Inflammatory macrophage treated with lipopolysaccharide for 4 hours (primary cell): ENCODE results near the gene AHCYL2.

Experiments
- DNase-seq: peaks from one replicate; pipeline ENCODE4 v3.0.0-alpha.2; 2020

AHCYL2 gene

DNA sequence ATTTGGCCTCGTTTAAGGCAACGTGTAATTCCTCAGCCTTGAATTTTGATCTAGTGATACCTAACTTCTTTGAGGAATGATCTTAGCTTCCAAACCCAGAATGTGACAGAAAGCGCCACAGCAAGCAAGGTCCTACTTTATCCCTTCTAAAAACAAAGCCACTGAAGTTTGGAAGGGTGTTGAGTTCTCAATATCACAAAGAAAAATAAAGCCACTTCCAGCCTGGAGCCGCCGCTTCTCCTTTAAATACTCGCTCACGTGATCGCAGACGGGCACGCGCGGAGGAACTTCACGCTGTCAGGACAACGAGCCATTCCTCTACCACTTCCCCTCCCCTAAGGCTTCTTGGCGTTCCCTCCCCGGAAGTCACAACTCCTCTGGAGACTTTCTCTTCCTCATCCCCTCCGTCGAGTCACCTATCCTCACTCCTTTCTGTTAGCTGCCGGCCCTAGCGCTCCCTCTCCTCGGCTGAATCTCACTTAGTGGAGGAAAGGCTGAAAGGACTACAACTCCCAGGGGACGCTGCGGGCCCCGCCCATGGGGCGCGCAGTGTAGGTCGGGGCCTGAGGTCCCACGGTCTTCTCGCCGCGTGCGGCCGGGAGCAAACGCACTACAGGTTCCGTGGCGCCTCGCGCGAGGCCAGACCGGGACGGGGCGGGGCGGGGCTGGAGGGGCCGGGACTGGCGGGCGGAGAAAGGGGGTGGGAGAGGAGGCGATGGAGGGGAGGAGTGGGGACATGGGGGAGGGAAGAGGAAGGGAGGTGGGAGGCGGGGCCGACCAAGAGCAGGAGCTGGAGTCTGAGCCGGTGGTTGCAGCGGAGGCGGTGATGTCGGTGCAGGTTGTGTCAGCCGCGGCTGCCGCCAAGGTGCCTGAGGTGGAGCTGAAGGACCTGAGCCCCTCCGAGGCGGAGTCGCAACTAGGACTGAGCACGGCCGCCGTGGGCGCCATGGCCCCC is at the start of gene AHCYL2:
Gene AHCYL2, plus strand, starts transcription at position 780 of the 955 bp plus-strand sequence.
- DNase-seq, result peak; percentile 95

DNA sequence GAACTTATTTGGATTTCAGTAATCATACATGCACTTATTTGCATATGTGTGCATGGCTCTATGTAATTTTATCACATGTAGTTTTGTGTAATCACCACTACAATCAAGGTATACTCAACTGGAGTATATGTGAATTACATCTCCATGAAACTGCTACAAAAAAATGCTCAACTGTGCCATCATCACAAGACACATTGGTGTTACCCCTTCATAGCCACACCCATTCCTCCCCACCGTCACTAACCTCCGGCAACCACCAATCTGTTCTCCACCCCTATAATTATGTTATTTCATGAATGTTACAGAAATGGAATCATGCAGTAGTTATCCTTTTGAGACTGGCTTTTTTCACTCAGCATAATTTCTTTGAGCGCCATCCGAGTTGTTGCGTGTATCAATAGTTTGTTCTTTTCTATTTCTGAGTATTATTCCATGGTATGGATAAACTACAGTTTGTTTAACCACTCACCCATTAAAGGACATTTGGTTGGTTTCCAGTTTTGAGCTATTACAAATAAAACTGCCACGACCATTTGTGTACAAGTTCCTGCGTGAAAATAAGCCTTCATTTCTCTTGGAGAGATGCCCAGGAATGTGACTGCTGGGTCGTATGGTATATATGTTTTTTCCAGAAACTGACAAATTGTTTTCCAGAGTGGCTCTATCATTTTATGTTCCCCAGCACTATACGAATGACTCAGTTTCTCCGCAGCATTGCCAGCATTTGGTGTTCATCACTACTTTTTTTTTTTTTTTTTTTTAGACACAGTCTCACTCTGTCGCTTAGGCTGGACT is 47.7 kb upstream of the AHCYL2 start:
- DNase-seq, result no peak

DNA sequence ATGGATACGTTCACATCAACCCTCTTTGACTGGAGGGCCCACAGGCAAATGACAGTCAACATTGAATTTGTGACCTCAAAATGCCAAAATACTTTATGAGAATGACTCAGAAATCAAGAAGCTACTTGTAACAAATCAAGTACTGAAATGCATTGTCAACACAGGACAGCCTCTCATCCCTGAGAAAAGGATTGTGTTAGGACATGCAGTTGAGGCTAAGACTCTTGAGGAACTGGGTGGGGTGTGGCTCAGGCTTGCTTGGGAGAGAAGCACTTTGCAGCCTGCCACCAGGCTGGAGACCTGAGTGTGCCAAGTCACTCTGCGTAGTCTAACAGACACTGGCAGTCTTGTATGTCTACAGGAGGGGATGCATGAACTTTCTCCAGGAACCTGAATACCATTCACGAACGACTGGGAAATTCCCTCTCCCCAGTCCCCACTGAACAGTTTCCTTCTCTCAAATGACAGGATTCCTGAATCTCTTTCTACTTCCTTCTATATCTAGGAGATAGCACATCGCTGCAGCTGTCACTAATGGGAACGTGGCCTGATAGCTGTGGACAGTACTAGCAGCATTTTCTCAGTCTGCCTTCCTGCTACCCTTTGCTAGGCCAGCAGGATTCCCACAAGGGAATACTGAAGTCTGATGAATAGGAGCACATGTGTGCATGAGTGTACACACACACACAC is 39.7 kb upstream of the AHCYL2 start:
- DNase-seq, result no peak

GRCh38 chr7:129186749-129187260 is 38.0 kb upstream of the AHCYL2 start:
- DNase-seq, result no peak

DNA sequence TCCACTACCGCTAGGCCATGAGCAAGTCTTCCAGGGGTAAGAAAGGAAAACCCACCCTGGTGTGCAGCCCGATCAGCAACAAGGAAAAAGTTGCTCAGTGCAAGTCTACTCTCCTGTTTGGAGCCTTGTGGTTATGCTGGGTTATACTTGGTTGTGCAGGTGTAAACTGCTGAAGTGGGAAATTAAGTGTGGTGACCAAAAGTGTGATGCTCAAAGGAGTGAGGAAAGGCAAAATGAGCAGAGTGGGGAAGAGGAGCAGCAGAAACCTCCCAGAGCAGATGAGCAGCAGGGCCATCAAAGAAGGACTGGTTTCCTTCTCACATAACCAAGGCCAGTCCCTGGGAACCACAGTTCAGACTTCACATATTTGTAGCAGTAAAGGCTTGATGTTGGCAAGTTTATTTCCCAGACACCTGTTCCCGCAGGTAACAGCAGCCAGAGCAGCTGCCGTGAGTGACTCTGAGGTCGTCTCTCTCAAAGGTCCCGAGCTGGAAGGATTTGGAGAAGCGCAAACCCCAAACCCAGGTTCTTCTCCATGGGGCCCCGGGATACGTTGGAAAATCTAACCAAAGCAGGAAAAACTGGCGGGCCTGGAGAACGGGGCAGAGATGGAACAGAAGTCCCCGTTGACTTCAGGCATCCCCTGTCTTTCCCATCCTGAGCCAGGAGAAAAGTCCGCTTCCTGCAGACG is 37.0 kb upstream of the AHCYL2 start:
- DNase-seq, result no peak

DNA sequence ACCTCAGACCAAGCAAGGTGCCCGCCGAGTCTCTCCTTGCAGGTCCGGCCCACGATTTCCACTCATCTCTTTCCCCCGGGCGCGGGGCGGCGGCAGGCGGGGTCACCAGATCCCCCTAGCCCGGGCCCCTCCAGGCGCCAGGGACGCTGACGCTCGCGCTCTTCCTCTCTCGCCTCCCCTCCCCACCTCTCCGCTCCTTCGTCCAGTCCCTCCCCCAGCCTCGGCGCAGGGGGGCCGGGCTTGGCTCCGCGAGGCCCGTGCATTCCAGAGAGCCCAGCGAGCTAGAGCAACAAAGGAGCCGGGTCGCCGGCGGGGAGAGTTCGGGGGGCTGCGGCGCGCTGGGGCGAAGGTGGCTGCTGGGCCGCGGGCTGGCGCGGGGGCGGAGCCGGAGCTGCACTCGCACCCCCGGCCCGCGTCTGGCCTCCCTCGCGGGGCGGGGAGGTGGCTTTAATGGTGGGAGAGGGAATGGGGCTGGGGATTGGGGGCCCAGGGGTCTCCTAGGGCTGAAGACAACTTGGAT is 36.4 kb upstream of the AHCYL2 start, which contains the start of gene SMO:
Gene SMO, plus strand, starts transcription at position 262 of the 520 bp plus-strand sequence. CDS start 519 bp downstream, outside the sequence.
- DNase-seq, result no peak

DNA sequence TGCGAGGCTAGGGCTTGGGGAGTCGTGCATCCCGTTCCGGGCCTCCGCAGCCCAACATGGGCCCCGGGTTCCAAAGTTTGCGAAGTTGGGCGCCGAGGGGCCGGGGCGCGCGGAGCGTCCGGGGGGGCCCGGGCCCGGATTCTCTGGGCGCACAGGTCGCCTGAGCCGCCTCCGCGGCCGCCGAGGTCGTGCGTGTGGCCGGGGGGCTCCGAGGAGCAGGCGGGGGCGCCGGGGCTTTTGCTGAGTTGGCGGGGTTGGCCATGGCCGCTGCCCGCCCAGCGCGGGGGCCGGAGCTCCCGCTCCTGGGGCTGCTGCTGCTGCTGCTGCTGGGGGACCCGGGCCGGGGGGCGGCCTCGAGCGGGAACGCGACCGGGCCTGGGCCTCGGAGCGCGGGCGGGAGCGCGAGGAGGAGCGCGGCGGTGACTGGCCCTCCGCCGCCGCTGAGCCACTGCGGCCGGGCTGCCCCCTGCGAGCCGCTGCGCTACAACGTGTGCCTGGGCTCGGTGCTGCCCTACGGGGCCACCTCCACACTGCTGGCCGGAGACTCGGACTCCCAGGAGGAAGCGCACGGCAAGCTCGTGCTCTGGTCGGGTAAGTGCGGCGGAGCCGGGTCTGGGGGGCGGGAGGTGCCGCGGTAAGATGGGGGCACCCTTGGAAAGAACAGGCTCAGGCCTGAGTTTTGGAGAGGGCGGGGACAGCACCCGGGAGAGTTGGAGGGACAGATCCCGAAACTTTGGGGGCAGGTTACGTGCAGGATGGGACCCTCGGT is 35.8 kb upstream of the AHCYL2 start:
- peak; percentile 21 for DNase-seq

DNA sequence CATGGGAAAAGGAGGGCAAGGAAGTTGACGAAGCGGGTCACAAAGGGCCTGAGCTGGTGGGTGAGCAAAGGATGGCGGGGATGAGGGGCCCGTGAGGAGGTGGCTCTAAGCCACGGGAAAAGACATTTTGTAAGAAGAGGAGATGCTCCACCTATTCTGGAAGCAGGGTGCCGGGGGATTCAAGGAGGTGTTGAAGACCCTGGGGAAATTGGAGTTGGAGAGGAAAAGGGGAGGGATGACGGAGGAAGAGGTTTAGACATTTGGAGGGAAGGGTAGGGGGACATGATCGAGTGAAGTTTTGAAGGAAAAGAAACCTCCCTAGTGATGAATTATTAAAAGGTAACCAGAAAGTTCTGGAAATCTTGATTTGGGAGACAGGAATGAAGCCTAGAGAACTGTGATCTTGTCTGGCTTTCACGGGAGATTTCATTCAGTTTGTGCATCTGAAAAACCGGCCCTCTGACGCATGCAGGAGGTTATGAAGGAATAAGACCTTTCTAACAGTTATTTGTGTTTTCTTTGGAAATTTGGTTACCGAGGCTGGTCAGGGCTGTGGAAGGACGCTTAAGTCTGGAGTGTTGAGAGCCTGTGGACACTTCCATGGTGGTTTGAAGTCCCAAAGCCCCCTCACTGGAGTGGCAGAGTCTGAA is 35.0 kb upstream of the AHCYL2 start:
- no peak for DNase-seq

DNA sequence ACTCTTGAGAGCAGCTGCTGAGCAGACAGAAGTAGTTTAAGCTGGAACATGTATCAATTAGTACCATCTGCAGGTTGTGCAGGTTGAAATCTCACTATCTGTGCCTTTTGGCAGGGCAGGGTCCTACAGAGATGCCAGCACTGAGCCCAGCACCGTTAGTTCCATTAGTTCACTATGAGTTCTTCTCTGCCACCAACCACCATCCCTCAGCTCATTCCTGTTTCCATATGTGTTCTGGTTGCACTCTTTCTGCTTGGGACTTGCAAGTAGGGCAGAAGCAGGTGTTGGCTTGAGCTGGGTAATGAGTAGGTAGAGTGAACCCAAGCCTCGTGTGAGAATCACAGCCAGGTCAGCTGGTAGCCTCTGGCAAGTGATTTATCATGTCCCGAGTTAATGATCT is 33.6 kb upstream of the AHCYL2 start:
- DNase-seq, result no peak

DNA sequence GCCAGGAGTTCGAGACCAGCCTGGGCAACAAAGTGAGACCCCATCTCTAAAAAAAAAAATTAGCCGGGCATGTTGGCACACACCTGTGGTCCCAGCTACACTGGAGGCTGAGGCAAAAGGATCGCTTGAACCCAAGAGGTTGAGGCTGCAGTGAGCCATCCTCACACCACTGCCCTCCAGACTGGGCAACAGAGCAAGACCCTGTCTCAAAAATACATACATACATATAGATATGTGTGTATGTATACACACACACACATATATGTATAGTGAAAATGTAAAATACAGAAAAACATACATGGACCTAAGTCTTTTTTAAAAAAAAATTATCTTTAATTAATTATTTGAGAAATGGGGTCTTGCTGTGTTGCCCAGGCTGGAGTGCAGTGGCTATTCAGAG is 30.9 kb upstream of the AHCYL2 start:
- DNase-seq, result no peak

DNA sequence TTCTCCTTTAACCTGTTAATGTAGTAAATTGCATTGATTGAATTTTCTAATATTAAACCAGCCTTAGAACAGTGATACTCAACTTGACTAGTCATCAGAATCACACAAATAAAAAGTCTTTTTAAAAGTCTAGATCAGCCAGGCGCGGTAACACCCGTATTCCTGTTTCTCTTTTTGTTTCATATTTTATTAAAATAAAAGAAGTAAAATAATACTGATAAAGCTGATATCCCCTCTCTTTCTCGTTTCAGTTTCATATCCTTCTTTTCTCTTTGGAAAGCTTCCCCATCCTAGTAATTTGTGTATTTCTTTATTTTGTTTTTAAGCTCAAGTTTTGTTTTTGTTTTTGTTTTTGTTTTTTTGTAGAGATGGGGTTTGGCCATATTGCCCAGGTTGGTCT is 27.1 kb upstream of the AHCYL2 start:
- peak; percentile 78 for DNase-seq

DNA sequence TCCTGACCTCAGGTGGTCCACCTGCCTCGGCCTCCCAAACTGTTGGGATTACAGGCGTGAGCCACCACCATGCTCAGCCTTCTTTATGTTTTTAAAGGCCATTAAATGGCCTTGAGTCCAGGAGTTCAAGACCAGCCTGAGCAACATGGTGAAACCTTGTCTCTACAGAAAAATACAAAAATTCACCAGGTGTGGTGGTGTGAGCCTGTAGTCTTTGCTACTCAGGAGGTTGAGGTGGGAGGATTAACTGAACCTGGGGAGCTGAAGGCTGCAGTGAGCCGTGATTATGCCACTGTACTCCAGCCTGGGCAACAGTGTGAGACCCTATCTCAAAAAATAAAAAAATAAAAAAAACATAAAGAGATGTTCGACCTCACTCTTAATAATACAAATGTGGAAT is 25.4 kb upstream of the AHCYL2 start:
- DNase-seq, result no peak

DNA sequence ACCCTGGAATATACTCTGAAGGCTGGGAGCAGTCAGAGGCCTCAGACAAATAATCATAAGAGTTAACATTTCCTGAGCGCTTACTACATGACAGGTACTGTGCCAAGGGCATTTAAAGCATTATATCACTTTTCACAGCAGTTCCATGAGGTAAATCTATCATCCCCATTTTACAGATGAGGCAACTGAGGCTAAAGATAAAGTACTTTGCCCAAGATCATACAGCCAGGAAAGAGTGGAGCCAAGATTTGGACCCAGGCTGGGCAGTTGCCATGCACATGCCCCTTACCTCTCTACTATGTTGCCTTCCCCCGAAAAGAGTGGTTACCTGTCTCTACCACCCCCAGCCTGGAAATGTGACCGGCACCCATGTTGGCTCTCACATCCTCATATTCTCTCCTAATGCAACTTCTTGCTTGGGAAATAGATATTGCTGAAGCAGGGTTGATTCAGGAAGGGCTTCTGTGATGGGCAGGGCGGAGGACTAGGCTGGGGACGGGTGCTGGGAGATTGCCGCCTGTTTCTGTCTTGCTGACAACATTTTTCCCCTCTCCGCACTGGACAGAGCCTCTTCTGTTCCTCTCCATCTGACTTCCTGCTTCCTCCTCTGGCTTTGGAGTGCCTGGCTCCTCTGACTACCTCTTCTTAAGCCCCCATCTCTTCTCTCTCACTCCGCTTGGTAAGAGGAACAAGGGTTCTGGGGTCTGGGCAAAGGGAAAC is 22.6 kb upstream of the AHCYL2 start:
- DNase-seq, result peak; percentile 70

GRCh38 chr7:129203050-129203741 is 21.6 kb upstream of the AHCYL2 start:
- DNase-seq, result no peak

DNA sequence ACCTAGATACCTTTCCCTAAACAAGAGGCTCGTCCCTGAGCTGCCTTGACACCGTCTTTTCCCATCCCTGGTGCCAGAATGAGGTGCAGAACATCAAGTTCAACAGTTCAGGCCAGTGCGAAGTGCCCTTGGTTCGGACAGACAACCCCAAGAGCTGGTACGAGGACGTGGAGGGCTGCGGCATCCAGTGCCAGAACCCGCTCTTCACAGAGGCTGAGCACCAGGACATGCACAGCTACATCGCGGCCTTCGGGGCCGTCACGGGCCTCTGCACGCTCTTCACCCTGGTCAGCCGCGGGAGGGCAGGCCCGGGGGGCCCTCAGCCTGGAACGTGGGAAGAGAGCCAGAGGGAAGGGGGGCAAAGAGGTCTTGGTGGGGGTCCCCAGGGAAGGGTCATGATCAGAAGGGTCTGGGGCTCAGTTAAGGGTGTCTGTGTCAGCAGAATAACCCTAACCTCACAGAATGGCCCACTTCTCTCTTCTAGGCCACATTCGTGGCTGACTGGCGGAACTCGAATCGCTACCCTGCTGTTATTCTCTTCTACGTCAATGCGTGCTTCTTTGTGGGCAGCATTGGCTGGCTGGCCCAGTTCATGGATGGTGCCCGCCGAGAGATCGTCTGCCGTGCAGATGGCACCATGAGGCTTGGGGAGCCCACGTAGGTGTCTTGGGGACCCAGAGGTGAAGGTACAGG is 19.6 kb upstream of the AHCYL2 start:
- DNase-seq, result no peak

DNA sequence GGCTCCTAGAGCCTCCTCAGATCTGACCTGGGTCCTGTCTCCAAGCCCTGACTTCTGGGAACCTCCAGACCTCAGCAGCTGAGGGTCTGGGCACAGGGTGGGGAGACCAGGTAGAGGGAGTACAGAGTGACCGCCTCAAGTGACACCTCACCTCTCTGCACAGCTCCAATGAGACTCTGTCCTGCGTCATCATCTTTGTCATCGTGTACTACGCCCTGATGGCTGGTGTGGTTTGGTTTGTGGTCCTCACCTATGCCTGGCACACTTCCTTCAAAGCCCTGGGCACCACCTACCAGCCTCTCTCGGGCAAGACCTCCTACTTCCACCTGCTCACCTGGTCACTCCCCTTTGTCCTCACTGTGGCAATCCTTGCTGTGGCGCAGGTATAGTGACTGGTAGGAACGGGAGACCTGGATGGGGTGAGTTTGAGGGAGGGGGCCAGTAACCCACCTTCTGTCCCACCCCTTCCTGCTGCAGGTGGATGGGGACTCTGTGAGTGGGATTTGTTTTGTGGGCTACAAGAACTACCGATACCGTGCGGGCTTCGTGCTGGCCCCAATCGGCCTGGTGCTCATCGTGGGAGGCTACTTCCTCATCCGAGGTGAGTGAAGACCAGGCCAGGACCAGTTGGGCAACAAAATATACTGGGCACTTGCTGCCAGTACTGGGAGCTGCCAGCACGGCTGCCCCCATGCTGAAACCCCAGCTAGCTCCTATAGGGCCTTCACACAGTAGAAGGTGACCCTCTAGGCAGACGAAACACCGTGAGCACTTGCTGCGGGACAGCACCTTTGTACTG is 18.6 kb upstream of the AHCYL2 start:
- peak; percentile 31 for DNase-seq

GRCh38 chr7:129208667-129209066 is 16.2 kb upstream of the AHCYL2 start:
- no peak for DNase-seq
